Dedifferentiated amniotic fluid mesenchymal stem cell (primary cell): ENCODE measurements around the gene GFOD1.
"Not testable (repeated sequence)": the region's sequence is repeated elsewhere in the genome, so short reads cannot be mapped to it uniquely, and the experiment has no call there.

Experiments used
- DNase-seq: peaks from one replicate; pipeline ENCODE4 v3.0.0-alpha.2; 2016; ENCODE audit errors: extremely low spot score

The GFOD1 gene

DNA sequence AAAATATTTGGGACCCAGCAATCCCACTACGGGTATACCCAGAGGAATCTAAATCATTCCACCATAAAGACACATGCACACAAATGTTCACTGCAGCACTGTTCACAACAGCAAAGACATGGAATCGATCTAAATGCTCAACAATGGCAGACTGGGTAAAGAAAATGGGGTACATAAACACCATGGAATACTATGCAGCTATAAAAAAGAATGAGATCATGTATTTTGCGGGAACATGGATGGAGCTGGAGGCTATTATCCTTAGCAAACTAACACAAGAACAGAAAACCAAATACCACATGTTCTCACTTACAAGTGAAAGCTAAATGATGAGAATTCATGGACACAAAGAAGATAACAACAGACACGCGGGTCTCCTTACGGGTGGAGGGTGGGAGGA, 43.4 kb downstream of the GFOD1 start:
- DNase-seq: not testable (repeated sequence)

DNA sequence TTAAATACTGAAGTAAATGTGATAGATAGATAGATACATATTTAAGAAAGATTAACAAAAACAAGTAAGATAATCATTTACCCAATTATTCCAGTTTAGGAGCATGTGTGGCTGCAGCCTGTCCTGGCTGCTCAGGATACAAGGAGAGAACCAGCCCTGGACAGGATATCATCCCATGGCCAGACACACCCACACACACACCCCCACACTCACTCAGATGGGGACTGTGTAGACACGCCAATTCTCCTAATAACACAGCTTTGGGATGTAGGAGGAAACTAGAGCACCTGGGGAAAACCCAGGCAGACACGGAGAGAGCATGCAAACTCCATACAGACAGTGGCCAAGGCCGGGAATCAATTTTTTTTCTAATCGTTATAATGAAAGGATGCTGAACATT, 45.6 kb downstream of the GFOD1 start:
- DNase-seq: no peak

DNA sequence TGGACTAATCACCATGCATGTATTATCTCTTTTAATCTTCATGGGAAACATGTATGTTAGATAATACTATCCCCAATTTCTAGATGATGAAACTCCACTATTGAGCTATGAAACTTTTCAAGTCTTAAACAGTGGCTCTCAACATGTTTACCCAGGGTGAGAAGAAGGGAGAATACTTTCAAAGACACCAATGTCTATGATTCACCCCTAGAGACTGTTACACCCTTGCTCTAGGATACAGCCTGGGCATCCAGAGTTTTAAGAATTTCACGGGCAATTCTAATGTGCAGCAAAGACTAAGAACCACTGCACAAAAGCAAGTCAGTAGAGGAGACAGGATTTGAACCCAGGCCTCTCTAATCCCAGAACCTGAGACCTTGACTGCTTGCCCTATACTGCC, 47.8 kb downstream of the GFOD1 start:
- DNase-seq: no peak

DNA sequence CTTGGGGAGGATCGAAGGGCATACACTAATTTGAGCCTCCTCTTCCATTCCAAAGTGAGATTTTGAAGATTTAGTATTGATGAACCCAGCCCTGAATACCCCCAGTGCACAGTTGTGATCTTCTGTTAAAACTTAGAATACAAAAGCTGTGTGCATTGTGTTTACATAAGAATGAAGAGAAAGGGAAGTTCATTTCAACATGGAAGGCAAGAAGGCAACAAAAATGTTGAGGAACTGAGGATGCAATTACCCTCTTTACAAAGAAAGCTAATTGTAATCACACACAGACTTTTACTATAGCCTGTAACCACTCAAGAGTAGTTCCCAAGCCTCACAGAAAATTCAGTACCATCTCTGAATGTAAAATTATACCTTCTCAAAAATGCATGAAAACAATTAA, 49.3 kb downstream of the GFOD1 start:
- no peak for DNase-seq

DNA sequence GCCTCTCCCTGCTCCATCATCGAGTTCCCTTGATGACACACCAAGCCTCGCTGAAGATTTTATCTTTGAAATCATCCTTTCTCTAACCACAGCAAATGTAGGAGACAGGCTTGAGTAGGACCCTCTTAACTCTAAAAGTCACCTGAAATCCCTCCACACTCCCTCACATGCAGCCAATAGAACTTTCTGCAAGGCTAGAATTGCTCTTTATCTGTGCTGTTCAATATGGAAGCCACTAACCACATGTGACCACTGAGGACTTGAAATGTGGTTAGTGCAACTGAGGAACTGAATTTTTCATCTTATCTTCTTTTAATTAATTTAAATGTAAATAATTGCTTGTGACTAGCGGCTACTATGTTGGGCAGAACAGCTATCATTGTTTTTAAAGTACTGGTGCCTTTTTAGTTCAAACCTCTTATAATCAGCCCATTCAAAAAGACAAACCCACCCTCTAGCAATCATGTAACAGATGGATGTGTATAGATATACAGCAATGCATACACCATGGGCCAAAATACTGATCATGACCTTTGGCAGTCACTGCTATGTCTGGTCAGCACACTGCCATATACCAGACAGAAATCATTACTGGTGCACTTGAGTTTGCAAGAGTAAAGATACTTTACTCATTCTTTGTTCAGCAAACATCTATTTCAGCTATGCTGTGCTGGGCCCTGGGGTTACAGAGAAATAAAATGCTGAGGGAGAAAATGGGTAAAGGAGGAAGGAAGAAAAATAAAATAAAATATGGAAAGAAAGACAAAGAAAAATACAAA, 50.0 kb downstream of the GFOD1 start:
- DNase-seq: no peak

DNA sequence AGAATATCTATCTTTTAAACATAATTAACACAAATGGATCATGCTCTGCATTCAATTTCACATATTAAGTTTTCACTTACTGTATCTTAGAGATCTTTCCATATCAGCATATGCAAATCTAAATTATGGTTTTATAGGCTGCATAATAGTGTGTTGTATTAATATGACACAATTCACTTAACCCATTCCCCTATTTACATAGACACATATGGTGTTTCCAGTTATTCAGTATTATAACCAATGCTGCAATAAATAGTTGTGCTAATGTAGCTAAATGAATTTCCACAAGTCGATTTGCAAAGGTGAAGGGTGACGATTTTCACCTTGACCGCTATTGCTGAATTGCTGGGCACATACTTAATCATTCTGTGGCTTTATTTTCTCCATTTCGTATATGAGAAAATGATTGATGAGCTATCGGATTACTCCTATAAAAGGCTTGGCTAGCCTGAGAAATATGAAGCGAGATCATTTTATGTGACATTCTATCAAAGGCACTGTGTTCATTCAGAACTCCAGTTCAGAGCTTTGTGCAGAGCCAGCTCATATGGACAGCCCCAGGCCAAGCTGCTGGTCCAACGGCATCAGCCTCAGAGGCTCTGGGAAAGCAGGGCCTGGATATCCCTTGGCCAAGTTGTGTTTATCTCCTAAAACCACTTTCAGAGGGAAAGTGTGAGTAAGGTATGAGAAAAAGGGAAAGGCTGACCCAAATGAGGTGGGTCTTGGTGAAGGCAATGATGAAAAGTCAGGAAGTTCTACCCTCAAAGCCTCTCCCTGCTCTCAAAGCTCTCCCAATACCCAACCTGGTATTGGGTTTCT, 50.8 kb downstream of the GFOD1 start:
- no peak for DNase-seq

DNA sequence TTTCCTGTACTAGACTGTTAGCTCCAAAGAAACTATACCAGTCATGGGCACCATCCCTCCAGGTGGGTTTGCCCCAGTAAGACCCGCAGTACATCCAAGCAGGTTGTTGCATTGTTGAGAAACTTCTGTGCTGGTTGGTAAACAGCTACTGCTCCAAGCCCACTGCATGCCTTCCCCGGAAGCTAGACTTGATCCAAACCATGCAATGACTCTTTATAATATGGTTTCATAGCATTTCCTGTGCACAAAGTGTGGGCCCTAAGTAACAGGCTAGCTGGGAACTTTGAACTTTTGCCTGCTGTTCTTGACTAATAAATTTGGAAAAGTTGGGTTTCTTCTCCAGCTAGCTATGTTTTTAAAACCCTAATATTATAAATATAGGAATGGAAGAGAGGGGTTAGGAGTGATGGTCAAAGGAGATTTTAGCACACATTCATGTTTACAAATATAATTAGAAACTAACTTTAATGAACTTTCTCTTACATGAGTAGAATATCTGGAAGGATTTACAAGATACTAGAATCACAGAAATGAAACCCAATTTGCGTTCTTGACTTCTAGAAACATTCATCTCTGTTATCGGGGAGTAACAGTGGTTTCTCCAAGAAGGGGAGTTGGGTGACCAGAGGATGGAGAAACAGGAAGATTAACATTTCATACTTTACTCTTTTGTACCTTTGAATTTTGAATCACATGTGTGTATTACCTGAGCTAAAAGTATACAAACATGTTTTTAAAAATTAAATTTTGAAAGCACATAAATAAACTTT, 51.7 kb downstream of the GFOD1 start:
- no peak for DNase-seq

DNA sequence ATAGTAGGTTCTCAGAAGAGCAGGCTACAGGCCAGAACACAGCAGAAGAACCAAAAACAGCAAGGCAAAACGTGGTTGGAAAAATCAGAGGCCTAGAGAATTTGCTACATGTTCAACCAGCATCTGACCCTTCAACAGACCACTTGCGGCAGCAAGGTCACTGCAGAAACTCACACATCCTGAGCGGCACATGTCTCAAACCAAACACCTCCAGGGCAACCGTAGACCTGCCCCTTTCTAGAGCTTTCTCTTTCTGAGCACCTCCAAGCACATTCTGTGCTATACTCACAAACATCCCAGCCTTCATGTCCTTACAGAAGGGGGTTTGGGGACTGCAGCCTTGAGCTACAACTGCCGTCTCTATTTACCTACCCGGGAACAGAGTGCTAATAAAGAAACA, 52.6 kb downstream of the GFOD1 start:
- DNase-seq: no peak

DNA sequence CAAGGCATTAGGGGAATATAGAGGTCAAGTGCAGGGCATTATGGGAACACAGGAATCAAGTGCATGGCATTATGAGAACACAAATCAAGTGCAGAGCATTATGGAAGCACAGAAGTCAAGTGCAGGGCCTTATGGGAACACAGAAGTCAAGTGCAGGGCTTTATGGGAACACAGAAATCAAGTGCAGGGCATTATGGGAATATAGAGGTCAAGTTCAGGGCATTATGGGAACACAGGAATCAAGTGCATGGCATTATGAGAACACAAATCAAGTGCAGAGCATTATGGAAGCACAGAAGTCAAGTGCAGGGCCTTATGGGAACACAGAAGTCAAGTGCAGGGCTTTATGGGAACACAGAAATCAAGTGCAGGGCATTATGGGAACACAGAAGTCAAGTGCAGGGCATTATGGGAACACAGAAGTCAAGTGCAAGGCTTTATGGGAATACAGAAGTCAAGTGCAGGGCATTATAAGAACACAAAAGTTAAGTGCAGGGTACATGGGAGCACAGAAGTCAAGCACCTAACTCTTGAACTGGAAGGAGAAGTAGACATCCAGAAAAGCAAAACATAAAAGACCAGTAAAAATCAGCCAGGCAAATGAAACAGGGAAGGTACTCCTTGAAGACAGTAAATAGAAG, 53.1 kb downstream of the GFOD1 start:
- not testable (repeated sequence) for DNase-seq

DNA sequence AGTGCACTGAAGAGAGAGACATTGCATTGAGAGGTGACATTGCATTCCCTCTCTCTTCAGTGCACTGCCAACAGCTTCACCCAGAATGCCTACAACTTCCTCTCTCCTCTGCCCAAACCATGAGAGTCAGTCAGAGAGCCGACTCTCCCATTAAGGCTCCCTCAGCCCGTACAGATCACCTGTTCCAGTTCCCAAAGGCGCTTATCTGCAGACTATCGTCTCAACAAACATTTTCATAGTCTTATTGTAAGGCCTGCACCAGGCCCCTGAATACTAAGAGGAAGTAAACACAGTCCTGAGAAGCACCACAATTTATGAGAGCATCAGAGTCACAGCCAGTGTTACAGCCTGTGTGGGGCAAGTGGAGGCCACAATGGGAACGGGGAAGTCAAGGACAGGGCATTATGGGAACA, 53.7 kb downstream of the GFOD1 start:
- no peak for DNase-seq

DNA sequence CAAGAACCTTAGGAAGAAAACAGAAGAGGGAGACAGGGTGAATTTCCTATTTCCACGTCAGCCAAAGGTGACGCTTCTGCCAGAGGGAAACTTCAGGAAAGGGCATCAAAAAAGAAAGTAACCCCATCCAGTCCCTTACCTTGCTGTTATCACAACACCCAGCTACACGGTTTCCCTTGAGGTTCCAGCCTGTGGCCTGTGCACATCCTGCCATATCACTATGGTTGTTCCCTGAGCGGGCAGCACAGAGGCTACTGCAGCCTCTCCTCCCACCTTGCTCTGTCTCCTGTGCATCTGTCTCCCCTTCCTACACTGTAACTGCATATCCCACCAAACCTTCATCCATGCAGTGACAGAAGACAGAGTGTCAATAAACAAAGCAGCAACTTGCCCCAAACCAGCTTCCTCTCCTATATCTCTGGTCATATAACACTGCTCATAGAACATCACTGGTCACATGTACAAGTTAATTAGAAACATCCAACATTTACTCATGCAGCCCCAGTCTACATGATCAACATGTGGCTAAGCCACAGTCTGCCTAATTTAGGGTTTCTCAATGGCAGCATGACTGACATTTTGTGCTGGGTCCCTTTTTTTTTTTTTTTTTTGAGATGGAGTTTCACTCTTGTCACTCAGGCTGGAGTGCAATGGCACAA, 54.7 kb downstream of the GFOD1 start:
- DNase-seq: no peak

DNA sequence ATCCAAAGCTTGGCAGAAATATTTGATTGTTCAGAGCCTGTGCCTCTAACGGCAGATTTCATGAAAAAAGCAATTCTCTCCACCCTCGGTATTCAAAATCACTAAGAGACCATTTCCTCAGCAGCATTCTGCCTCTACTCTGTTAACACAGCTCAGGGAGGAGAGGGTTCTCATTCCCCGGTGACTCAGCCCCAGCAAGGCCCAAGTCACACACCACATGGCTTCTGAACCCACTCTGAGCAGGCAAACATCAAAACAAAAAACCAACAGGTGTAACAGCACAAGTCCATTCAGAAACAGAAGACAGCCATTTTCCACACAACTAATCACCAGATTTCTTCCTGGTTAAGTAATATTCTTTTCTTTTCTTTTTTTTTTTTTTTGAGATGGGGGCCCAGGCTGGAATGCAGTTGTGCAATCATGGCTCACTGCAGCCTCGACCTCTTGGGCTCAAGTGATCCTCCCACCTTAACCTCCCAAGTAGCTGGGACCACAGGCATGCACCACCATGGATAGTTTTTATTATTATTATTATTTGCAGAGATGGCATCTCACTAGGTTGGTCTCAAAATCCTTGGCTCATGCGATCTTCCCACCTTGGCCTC, 55.4 kb downstream of the GFOD1 start:
- no peak for DNase-seq

DNA sequence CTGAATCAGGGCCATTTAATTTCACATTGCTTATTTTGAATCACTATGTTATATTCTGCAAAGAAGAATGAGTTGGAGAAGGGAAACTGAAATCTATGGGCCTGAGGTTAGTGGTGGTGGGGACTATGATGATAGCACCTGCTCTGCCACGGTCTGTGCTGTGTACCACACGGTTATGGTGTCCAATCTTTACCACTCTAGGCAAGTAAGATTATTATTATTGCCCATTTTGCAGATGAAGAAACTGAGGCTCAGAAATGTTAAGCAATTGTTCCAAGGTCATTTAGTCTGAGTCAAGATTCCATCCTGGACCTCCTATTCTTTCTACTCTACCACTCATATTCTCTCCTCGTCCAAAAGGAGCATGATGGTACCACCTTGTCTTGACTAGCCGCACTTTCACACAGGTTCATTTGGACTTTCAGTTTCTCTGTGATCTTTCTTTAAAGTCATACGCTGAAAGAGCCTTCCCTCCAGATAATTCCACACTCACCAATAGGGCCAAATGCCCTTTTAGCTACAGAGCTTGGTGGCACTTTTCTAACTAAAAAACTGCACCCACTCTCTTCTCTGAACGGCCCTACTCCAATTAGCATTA, 56.2 kb downstream of the GFOD1 start:
- no peak for DNase-seq

DNA sequence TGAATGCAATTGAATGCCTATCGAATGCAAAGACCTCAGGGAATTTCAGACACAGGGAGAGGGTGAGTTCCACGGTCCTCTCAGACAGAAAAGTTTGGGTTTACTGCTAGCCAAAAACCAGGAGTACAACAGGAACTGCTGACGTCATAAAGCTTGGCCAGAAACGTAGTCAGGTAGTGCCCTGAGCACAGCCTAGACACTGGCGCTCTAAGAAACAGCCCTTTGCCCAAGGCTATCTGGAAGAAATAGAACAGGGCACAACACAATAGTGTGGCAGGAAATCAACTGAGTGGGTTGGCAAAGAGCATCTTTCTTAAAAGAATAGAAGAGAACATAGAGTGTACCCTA, 58.0 kb downstream of the GFOD1 start:
- no peak for DNase-seq

DNA sequence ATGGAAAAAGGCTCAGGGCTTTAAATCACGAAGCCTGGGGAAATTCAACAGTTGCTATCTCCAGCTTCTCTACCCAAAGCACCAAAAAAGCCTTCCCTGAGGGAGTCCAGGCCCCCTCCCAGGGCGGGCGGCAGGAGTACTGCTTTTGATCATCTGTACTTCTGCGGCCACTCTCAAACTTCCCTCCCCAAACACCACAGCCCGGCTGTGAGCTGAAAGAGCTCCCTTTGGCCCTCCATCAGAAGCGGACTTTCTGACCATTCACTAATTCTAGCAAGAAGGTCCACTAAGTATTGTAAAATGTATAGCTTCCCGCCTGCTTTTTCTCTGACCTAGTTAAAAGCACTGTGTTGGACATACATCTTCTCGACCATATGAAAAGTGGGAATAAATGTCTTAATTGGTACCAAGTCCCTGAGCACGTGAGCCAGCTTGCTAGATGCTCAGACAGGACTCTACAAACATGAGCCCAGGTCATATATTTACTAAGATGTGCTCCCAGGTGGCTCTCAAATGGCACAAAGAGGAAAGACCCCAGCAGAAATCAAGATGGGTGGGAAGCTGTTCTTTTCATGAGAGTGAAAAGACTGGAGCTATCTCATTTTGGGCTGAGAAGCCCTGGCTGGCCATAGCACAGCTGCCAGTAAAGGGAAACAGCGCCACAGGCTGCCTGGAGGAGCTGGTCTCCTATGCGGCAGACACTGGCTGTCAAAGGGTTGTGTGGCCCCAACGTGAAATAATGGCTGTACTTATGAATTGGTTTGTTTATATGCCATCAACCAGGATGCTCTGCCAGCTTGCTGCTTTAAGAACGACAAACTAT, 58.6 kb downstream of the GFOD1 start:
- no peak for DNase-seq

DNA sequence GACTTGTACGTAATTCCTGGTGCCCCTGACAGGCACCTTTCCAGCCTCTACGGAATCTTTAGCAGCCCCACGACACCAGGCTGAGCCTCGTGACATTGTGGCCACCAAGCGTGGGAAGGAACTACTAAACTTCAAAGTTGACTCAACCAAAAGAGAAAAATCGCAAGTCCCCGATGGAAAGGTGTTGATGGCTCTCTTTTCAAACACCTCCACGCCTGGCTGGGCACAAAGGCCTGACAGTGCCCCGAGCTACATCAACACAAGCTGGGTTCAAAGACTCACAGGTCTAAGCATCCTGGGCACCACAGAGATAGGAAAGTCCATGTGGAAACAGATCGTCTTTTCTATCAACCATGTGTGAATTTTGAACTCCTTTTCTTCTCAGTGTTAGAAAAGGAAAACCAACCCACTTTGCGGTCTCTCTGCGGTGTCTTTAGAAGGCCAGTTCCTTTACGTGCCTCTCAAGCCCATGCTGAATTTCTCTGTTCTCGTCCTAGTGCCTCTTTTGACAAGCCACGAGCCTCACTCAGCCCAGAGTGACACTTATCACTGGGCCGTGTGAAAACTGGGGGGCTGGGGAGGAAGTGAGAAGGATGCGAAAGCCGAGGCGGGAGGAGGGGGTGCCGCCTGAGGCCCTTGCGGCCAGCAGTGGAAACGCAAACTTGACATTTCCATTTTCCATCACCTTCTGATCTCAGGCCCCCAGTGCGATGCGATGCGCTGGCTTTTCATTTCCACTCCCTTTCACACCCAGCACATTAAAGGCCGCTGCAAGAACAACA, 59.4 kb downstream of the GFOD1 start:
- DNase-seq: no peak

DNA sequence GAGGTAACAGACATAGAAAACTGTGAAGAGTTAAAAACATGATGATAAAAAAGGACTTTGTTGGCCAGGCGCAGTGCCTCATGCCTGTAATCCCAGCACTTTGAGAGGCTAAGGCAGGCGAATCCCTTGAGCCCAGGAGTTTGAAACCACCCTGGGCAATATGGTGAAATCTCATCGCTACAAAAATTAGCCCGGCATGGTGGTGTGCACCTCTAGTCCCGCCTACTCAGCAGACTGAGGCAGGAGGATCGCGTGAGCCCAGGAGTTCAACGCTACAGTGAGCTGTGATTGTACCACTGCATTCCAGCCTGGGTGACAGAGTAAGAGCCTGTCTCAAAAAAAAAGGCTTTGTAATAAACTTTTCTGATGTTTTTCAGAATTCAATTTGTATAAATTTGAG, 60.1 kb downstream of the GFOD1 start:
- DNase-seq: no peak

DNA sequence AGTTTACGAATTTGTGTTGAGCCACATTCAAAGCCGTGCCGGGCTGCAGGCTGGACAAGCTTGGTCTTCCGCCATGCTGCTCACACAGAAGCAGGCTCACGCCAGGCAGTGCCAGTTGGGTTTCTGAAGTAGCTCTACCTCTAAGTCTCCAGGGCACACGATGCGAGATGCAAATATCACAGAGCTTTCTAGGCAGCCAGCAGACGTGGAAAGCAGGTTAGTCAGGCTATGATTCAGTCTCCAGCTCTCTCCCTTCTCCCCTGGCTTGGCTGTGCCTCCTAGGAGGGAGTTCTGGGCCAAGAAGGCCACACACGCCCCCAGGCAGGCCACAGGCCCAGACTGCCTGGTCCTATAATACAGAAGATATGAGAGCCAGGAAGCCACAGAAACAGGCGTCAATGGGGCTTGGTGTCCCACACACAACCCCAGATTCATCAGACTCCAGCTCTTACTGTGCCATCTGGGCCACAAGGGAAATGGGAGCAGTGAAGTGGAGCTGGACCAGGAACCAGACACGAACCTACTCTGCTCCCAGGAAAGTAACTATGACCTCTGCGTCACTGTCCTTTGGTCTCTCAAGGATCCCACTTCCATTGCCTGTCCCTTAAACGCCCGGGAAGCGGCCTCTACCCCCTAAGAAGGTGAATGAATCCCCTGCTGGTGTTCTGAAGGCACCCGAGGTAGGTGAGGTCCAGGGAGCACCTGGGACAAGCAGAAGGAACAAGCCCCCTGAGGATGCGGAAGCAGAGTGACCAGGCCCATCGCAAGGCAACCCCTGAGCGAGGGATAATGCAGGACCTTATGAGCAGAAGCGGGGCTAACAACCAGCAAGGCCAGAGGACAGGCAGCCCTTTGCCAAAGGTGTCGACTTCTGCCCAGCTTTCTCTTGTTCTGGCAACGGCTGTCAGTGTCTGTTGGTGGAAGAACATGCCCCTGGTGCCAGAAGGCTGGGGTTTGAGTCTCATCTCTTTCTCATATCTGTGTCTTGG, 61.2 kb downstream of the GFOD1 start:
- no peak for DNase-seq
